K562 (cell line): ENCODE measurements around the gene GAPVD1. TPM values are rescaled to one million over a fixed set of nuclear protein-coding genes. Genes with fewer than 3 reads are reported as not detected.

Experiments used
- DLX4 ChIP-seq: fragments of 250-450 bp; sonication (Bioruptor Pico); IDR thresholded peaks from 2 replicates; pipeline ENCODE4 v1.6.1; 2021; ENCODE audit warnings: mild to moderate bottlenecking
- E2F6 ChIP-seq, 2 experiments: IDR thresholded peaks; 2 replicates each; pipeline ENCODE4 v1.6.1; 2011; ENCODE audit warnings: borderline replicate concordance in 1 of 2, control low read depth in 1 of 2, low read depth in 1 of 2, low read length in 1 of 2, mild to moderate bottlenecking in 1 of 2, mixed read lengths in 1 of 2, moderate library complexity in 1 of 2; ENCODE audit not compliant: insufficient read depth in 1 of 2, insufficient read length in 1 of 2, poor library complexity in 1 of 2, severe bottlenecking in 1 of 2; ENCODE audit errors: extremely low read depth in 1 of 2
- ETV5 ChIP-seq: sonication (generic); formaldehyde crosslinking; IDR thresholded peaks from 2 replicates; pipeline ENCODE4 v1.4.0; 2020; ENCODE audit warnings: low read depth, mild to moderate bottlenecking, missing genetic modification reagents
- EWSR1 ChIP-seq: fragments of 450-650 bp; IDR thresholded peaks from 2 replicates; pipeline ENCODE4 v1.6.1; 2018; ENCODE audit warnings: borderline replicate concordance, mild to moderate bottlenecking, low read depth, moderate library complexity; ENCODE audit not compliant: partially characterized antibody
- FOXA3 ChIP-seq, 2 experiments: fragments of 450-650 bp in 1 of 2; sonication (generic) in 1 of 2; formaldehyde crosslinking; IDR thresholded peaks in 1 of 2; conservative IDR thresholded peaks in 1 of 2; 2 replicates each; pipeline versions ENCODE4 v1.4.0 to v1.8.0; 2020 to 2022; ENCODE audit warnings: mild to moderate bottlenecking in 2 of 2, missing genetic modification reagents in 1 of 2
- HIVEP1 ChIP-seq: fragments of 250-450 bp; sonication (Bioruptor Pico); IDR thresholded peaks from 2 replicates; pipeline ENCODE4 v1.4.0; 2020; ENCODE audit warnings: mild to moderate bottlenecking
- ILK ChIP-seq: fragments of 450-650 bp; IDR thresholded peaks from 2 replicates; pipeline ENCODE4 v1.6.1; 2016; ENCODE audit warnings: missing genetic modification characterization, low read depth, mild to moderate bottlenecking, missing compliant biosample characterization, moderate library complexity, borderline replicate concordance
- NONO ChIP-seq, 2 experiments: fragments of 200-400 bp in 1 of 2; fragments of 450-650 bp in 1 of 2; formaldehyde crosslinking in 1 of 2; IDR thresholded peaks; 2 replicates each; pipeline ENCODE4 v1.6.1; 2017; ENCODE audit warnings: low read depth in 2 of 2, mild to moderate bottlenecking in 2 of 2, moderate library complexity in 2 of 2, low read length in 1 of 2
- PRDM10 ChIP-seq: fragments of 450-650 bp; IDR thresholded peaks from 2 replicates; pipeline ENCODE4 v1.6.1; 2018; ENCODE audit not compliant: partially characterized antibody
- STAT6 ChIP-seq: sonication (generic); formaldehyde crosslinking; IDR thresholded peaks from 2 replicates; pipeline ENCODE4 v1.8.1; 2023; ENCODE audit warnings: mild to moderate bottlenecking, missing genetic modification reagents
- ZNF324 ChIP-seq: fragments of 250-450 bp; sonication (Bioruptor Pico); IDR thresholded peaks from 2 replicates; pipeline ENCODE4 v1.4.0; 2020; ENCODE audit warnings: mild to moderate bottlenecking
- ZNF695 ChIP-seq: fragments of 450-650 bp; formaldehyde crosslinking; IDR thresholded peaks from 2 replicates; pipeline ENCODE4 v1.4.0; 2020; ENCODE audit warnings: mild to moderate bottlenecking, moderate library complexity
- ZNF740 ChIP-seq, 3 experiments: fragments of 200-800 bp in 1 of 3; sonication (Bioruptor generic) in 1 of 3; sonication (generic) in 1 of 3; formaldehyde crosslinking in 1 of 3; IDR thresholded peaks; 2 replicates each; pipeline versions ENCODE4 v1.6.1 to v1.8.0; 2016 to 2022; ENCODE audit warnings: mild to moderate bottlenecking in 2 of 3, missing compliant biosample characterization in 2 of 3, missing genetic modification characterization in 2 of 3, missing genetic modification reagents in 1 of 3
- polyA plus RNA-seq, 8 experiments: library from polyadenylated mRNA; depleted of rRNA in 4 of 8; stranded (reverse) in 5 of 8; unstranded in 3 of 8; fragments of >200 nt; fragmentation: Nextera tagmentation in 2 of 8; fragmentation: Illumina TruSeq in 1 of 8; extraction: Ambion mirVana in 2 of 8; extraction: Trizol in 1 of 8; gene quantifications; 2 replicates each; pipeline versions ENCODE4 v1.2.1 to v1.2.3, GENCODE V29; 2011 to 2014; ENCODE audit warnings: inconsistent platforms in 1 of 8, missing spikeins in 1 of 8
- total RNA-seq, 7 experiments: library from RNA; depleted of rRNA in 6 of 7; stranded (reverse); fragments of >200 nt in 6 of 7; fragmentation: Illumina TruSeq in 2 of 7; extraction: Trizol in 2 of 7; gene quantifications; 2 replicates each; pipeline versions ENCODE4 v1.2.1 to v1.2.3, GENCODE V29; 2011 to 2021; ENCODE audit warnings: low replicate concordance in 1 of 7

The GAPVD1 gene
- total and polyA plus RNA-seq, 9 of the 15 experiments (the other 6 are each of a cell fraction or from before 2014, with no cell fraction given) = 9.5 to 66.1 (median 45.5) TPM

- no peak for TF ChIP-seq DLX4 (CRISPR knock-in tag)
- TF ChIP-seq ILK = no peak
- TF ChIP-seq STAT6 (CRISPR knock-in tag) = 0 out of 2 replicates have a peak, but pooled peaks have one; percentile 50
- no peak for TF ChIP-seq ZNF695
- TF ChIP-seq ETV5 (CRISPR knock-in tag) = no peak
- no peak for TF ChIP-seq PRDM10
- TF ChIP-seq E2F6 (IDR thresholded peaks at IDR 0.05; ENCODE audit: borderline replicate concordance in 1 of 2, extremely low read depth in 1 of 2, insufficient read depth in 1 of 2, insufficient read length in 1 of 2, low read depth in 1 of 2, low read length in 1 of 2, poor library complexity in 1 of 2, severe bottlenecking in 1 of 2) = no peak
- no peak for TF ChIP-seq NONO (IDR thresholded peaks at IDR 0.05; ENCODE audit: low read depth in 2 of 2, low read length in 1 of 2)
- TF ChIP-seq EWSR1 = no peak
- TF ChIP-seq HIVEP1 (CRISPR knock-in tag) = no peak
- TF ChIP-seq ZNF740 (CRISPR knock-in tag; IDR thresholded peaks at IDR 0.05) = no peak
- no peak for TF ChIP-seq ZNF740 (tag; IDR thresholded peaks at IDR 0.05)
- TF ChIP-seq FOXA3 (CRISPR knock-in tag; conservative IDR thresholded peaks at IDR 0.05 in 1 of 2, IDR thresholded peaks at IDR 0.05 in 1 of 2) = no peak
- no peak for TF ChIP-seq ZNF324 (CRISPR knock-in tag)
Measured at GRCh38 chr9:125238915-125239446, 22.6 kb upstream of the GAPVD1 start (continued).
